Astrocyte (in vitro differentiated cells and primary cell): ENCODE results near the gene PRICKLE1.

Source experiments
- CTCF ChIP-seq: IDR thresholded peaks from 2 replicates; pipeline ENCODE4 v1.5.1; 2011; ENCODE audit warnings: low read depth, mild to moderate bottlenecking, inconsistent platforms, low read length, moderate library complexity; ENCODE audit not compliant: insufficient read depth
- EZH2 ChIP-seq: IDR thresholded peaks from 2 replicates; pipeline ENCODE4 v1.6.1; 2012; ENCODE audit warnings: mild to moderate bottlenecking, low read length, inconsistent platforms; ENCODE audit not compliant: insufficient read depth

- TF ChIP-seq CTCF, result no peak
- TF ChIP-seq EZH2, result no peak
Observed at GRCh38 chr12:42473561-42473960, 116.0 kb downstream of the PRICKLE1 start.
